ENCODE data around the gene DPY19L3.
"Not testable (repeated sequence)": the region's sequence is repeated elsewhere in the genome, so short reads cannot be mapped to it uniquely, and the experiment has no call there.

DPY19L3 gene

DNA sequence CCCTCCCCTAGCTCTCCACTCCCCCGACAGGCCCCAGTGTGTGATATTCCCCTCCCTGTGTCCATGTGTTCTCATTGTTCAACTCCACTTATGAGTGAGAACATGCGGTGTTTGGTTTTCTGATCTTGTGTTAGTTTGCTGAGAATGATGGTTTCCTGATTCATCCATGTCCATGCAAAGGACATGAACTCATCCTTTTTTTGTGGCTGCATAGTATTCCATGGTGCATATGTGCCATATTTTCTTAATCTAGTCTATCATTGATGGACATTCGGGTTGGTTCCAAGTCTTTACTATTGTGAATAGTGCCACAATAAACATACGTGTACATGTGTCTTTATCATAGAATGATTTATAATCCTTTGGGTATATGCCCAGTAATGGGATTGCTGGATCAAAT, 106.9 kb downstream of the DPY19L3 start:
- DNase-seq (ENCODE audit: low spot score), result not testable (repeated sequence)

DNA sequence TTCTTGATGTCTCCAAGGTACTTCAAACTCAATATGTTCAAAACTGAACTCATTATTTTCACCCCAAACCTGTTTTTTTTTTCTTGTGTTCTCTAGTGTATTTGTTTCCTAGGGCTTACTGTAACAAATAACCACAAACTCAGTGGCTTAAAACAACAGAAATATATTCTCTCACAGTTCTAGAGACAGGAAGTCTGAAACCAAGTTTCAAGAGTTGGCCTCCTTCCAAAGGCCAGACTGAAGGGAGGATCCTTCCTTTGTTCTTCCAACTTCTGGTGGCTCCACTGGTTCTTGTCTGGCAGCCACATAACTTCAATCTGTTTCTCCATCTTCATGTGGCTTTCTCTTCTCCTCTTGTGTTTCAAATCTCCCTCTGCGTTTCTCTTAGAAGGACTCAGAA, 113.5 kb downstream of the DPY19L3 start:
- DNase-seq (ENCODE audit: low spot score), result peak; percentile 7

GRCh38 chr19:32522967-32523366, 117.4 kb downstream of the DPY19L3 start:
- no peak for DNase-seq (ENCODE audit: low spot score)

DNA sequence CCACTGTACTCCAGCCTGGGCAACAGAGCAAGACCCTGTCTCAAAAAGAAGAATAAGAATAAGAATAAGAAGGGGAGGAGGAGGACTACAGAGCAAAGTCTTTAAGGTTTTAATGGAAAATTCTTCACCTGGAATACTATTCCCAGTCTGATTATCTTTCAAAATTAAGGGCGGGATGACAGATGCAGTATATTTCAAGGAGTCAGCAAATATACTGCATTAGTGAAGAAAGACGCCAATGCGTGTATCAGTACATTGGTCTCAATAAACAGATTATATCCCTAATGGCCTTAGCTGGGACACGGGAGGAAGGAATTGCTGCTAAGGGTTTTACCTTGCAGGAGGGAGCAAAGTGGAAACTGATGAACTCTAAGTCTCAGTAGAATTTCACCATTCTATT, 121.3 kb downstream of the DPY19L3 start:
- no peak for DNase-seq (ENCODE audit: low spot score)

- DNase-seq (ENCODE audit: low spot score), result no peak
These were observed 125.2 kb downstream of the DPY19L3 start for GRCh38 chr19:32530773-32531172.

GRCh38 chr19:32532233-32532632, 126.7 kb downstream of the DPY19L3 start:
- no peak for DNase-seq (ENCODE audit: low spot score)

Data from CD4-positive, alpha-beta T cell treated with Interleukin-15 for 4 hours (primary cell).